A549 (cell line): ENCODE data around the gene ATP1A2. TPM values are rescaled to one million over a fixed set of nuclear protein-coding genes. Genes with fewer than 3 reads are reported as not detected.
A peak's percentile ranks its signal among the peaks of the same experiment; 100 is the strongest.
"Not testable (repeated sequence)": the region's sequence is repeated elsewhere in the genome, so short reads cannot be mapped to it uniquely, and the experiment has no call there.

ENCODE experiments used
- ATAC-seq, 2 experiments: fragments of 200-7000 bp in 1 of 2; fragments of >200 bp in 1 of 2; cut with Nextera tagmentation in 1 of 2; cut with Tn5 transposase in 1 of 2; 3 replicates each; pipeline versions ENCODE4 v1.8.0 to v1.9.1; 2018 to 2020; ENCODE audit warnings: mild to moderate bottlenecking in 1 of 2, moderate library complexity in 1 of 2
- CTCF ChIA-PET: fragments of 300-600 bp; sonication (Branson Sonifier 250); formaldehyde crosslinking; extraction: SDS; loops from one replicate; lab custom pipeline; 2021; ENCODE audit warnings: antibody characterized with exemption, inconsistent platforms; lab: Yijun Ruan, JAX
- POLR2A ChIA-PET: fragments of 350-600 bp; formaldehyde crosslinking; extraction: SDS; loops from one replicate; lab custom pipeline; 2021; ENCODE audit warnings: antibody characterized with exemption, inconsistent platforms; lab: Yijun Ruan, JAX
- DNase-seq, 2 experiments: peaks; one replicate each; pipeline versions ENCODE4 v3.0.0 to v3.0.0-alpha.2; 2011 to 2016; ENCODE audit warnings: low read depth in 1 of 2, low spot score in 1 of 2
- FAIRE-seq: peaks from 2 replicates; lab custom pipeline; 2011; peaks lifted over from hg19 to GRCh38; lab: Jason Lieb, UNC
- H3K27ac ChIP-seq, 2 experiments: fragments of >200 bp; sonication (Bioruptor Twin); formaldehyde crosslinking; 3 replicates each; pipeline ENCODE4 v1.5.1; 2016 to 2017
- H3K4me1 ChIP-seq: fragments of >200 bp; sonication (Bioruptor Twin); formaldehyde crosslinking; 3 replicates; pipeline ENCODE4 v1.6.1; 2016
- H3K4me2 ChIP-seq: fragments of >200 bp; sonication (Bioruptor Twin); formaldehyde crosslinking; 3 replicates; pipeline ENCODE4 v1.6.1; 2016
- H3K4me3 ChIP-seq: fragments of >200 bp; sonication (Bioruptor Twin); formaldehyde crosslinking; 3 replicates; pipeline ENCODE4 v1.5.1; 2016
- H3K9me3 ChIP-seq: fragments of >200 bp; sonication (Bioruptor Twin); formaldehyde crosslinking; 3 replicates; pipeline ENCODE4 v1.6.1; 2016
- BCL3 ChIP-seq: fragments of >200 bp; sonication (Bioruptor Twin); formaldehyde crosslinking; IDR thresholded peaks from 3 replicates; pipeline ENCODE4 v1.6.1; 2016
- CBX2 ChIP-seq: fragments of 200-600 bp; sonication (generic); IDR thresholded peaks from 2 replicates; pipeline ENCODE4 v1.6.1; 2016; ENCODE audit warnings: low read depth, mild to moderate bottlenecking, borderline replicate concordance
- CBX8 ChIP-seq: fragments of 200-600 bp; sonication (generic); IDR thresholded peaks from 2 replicates; pipeline ENCODE4 v1.6.1; 2016
- EHMT2 ChIP-seq: fragments of 200-600 bp; sonication (generic); IDR thresholded peaks from 2 replicates; pipeline ENCODE4 v1.6.1; 2016; ENCODE audit warnings: antibody characterized with exemption, low read depth, mild to moderate bottlenecking, moderate library complexity
- EP300 ChIP-seq, 2 experiments: fragments of >200 bp; sonication (Bioruptor Twin); formaldehyde crosslinking; IDR thresholded peaks; 2 replicates in 1 of 2; 3 replicates in 1 of 2; pipeline ENCODE4 v1.6.1; 2016 to 2017
- HDAC2 ChIP-seq: fragments of 200-600 bp; sonication (generic); IDR thresholded peaks from 2 replicates; pipeline ENCODE4 v1.6.1; 2016
- HEYL ChIP-seq: fragments of 250-450 bp; sonication (Bioruptor Pico); IDR thresholded peaks from 2 replicates; pipeline ENCODE4 v1.8.0; 2021; ENCODE audit warnings: mild to moderate bottlenecking, moderate library complexity
- KDM1A ChIP-seq: fragments of 200-600 bp; sonication (generic); IDR thresholded peaks from 2 replicates; pipeline ENCODE4 v1.6.1; 2016; ENCODE audit warnings: low read depth, mild to moderate bottlenecking
- MAZ ChIP-seq: fragments of 150-350 bp; IDR thresholded peaks from 2 replicates; pipeline ENCODE4 v1.6.1; 2014; ENCODE audit warnings: antibody characterized with exemption, low read depth, low read length, borderline replicate concordance
- NPAS2 ChIP-seq: fragments of 250-450 bp; sonication (Bioruptor Pico); IDR thresholded peaks from 2 replicates; pipeline ENCODE4 v1.8.0; 2022; ENCODE audit warnings: mild to moderate bottlenecking, moderate library complexity, borderline replicate concordance
- NR3C1 ChIP-seq: fragments of >200 bp; sonication (Bioruptor Twin); formaldehyde crosslinking; IDR thresholded peaks from 3 replicates; pipeline ENCODE4 v1.6.1; 2017
- POLR2A ChIP-seq: IDR thresholded peaks from 2 replicates; pipeline ENCODE4 v1.6.1; 2012; ENCODE audit warnings: mild to moderate bottlenecking, low read length
- POLR2AphosphoS2 ChIP-seq: conservative IDR thresholded peaks from 2 replicates; pipeline ENCODE4 v1.6.1; 2012; ENCODE audit warnings: low read length, improper control_type of control experiment, inconsistent platforms
- RAD21 ChIP-seq, 2 experiments: fragments of >200 bp in 1 of 2; sonication (Bioruptor Twin) in 1 of 2; formaldehyde crosslinking in 1 of 2; IDR thresholded peaks in 1 of 2; conservative IDR thresholded peaks in 1 of 2; 2 replicates in 1 of 2; 3 replicates in 1 of 2; pipeline ENCODE4 v1.6.1; 2012 to 2018; ENCODE audit warnings: inconsistent platforms in 1 of 2
- RARB ChIP-seq: fragments of 250-450 bp; sonication (Bioruptor Pico); IDR thresholded peaks from 2 replicates; pipeline ENCODE4 v1.8.0; 2021; ENCODE audit warnings: mild to moderate bottlenecking, moderate library complexity
- RNF2 ChIP-seq: fragments of 200-600 bp; sonication (generic); IDR thresholded peaks from 2 replicates; pipeline ENCODE4 v1.6.1; 2016; ENCODE audit warnings: low read depth, mild to moderate bottlenecking, antibody characterized with exemption, moderate library complexity, borderline replicate concordance
- SMC3 ChIP-seq: fragments of >200 bp; sonication (Bioruptor Twin); formaldehyde crosslinking; IDR thresholded peaks from 3 replicates; pipeline ENCODE4 v1.6.1; 2018; ENCODE audit warnings: inconsistent platforms
- TFCP2L1 ChIP-seq: fragments of 250-450 bp; sonication (Bioruptor Pico); IDR thresholded peaks from 2 replicates; pipeline ENCODE4 v1.5.0; 2021; ENCODE audit warnings: mild to moderate bottlenecking
- TP53 ChIP-seq: fragments of 250-450 bp; sonication (Bioruptor Pico); IDR thresholded peaks from 2 replicates; pipeline ENCODE4 v1.5.0; 2021; ENCODE audit warnings: mild to moderate bottlenecking, moderate library complexity
- ZFP36 ChIP-seq: fragments of 450-650 bp; IDR thresholded peaks from 2 replicates; pipeline ENCODE4 v1.6.1; 2014; ENCODE audit warnings: borderline replicate concordance; ENCODE audit not compliant: partially characterized antibody
- WGBS: methylation state at CpG from one replicate; pipeline ENCODE4 v1.1.6; 2017; ENCODE audit errors: missing lambda C conversion rate; 5-methylcytosine and 5-hydroxymethylcytosine counted together
- polyA plus RNA-seq, 4 experiments: library from polyadenylated mRNA; depleted of rRNA in 3 of 4; stranded (reverse); fragments of >200 nt; fragmentation: RNase III in 1 of 4; extraction: RNeasy Plus Mini Kit Qiagen cat#74134 plus additional on column Dnase treatment in 1 of 4; gene quantifications; 2 replicates in 3 of 4; 3 replicates in 1 of 4; pipeline ENCODE4 v1.2.3, GENCODE V29; 2011 to 2017
- TF ChIP-seq, protein P1 (sequence below): fragments of >200 bp; sonication (Bioruptor Twin); formaldehyde crosslinking; IDR thresholded peaks from 3 replicates; pipeline ENCODE4 v1.5.1; 2016
- TF ChIP-seq, protein P2 (sequence below): fragments of 250-450 bp; sonication (Bioruptor Pico); IDR thresholded peaks from 2 replicates; pipeline ENCODE4 v1.5.0; 2021; ENCODE audit warnings: mild to moderate bottlenecking, moderate library complexity, borderline replicate concordance
- TF ChIP-seq, protein P3 (sequence below): IDR thresholded peaks from 2 replicates; pipeline ENCODE4 v1.6.1; 2012

ATP1A2 gene
- polyA plus RNA-seq, 2 of the 4 experiments (the other 2 are of a cell fraction) = 0.09 TPM; not detected in 1

DNA sequence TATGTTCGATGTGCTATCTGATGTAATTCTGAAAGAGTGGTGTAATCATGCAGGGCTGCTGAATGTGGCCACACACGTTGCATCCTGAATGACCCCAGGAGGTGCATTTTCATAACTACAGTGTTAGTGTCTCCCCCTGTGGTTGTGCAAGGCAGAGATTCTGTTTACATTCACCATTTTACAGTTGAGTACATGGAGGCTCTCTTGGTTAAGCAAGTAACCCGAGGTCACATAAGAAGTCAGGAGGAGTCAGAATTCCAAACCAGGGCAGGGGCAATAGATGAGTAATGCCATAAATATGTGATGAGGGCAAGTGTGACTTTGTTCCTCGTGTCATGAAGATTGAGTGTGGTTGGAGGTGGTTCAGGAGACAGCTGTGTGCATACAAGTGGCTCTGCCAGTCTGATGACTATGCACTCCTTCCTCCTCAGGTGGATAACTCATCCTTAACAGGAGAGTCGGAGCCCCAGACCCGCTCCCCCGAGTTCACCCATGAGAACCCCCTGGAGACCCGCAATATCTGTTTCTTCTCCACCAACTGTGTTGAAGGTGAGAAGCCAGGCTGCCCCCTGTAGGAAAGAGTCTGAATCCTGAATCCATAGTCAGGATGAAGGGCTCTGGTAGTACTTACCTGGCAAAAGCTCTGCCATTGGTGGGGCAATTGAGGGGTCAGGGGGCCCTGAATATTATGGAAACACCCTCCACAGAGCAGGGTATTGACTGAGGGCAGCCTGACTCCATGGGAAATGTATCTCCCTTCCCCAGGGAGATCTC is 9.3 kb downstream of the ATP1A2 start (continued):
- TF ChIP-seq RNF2 (no peak), CBX2 (no peak), CBX8 (no peak), ZFP36 (no peak), HDAC2 (no peak), EHMT2 (no peak)
- TF ChIP-seq, protein P1, sequence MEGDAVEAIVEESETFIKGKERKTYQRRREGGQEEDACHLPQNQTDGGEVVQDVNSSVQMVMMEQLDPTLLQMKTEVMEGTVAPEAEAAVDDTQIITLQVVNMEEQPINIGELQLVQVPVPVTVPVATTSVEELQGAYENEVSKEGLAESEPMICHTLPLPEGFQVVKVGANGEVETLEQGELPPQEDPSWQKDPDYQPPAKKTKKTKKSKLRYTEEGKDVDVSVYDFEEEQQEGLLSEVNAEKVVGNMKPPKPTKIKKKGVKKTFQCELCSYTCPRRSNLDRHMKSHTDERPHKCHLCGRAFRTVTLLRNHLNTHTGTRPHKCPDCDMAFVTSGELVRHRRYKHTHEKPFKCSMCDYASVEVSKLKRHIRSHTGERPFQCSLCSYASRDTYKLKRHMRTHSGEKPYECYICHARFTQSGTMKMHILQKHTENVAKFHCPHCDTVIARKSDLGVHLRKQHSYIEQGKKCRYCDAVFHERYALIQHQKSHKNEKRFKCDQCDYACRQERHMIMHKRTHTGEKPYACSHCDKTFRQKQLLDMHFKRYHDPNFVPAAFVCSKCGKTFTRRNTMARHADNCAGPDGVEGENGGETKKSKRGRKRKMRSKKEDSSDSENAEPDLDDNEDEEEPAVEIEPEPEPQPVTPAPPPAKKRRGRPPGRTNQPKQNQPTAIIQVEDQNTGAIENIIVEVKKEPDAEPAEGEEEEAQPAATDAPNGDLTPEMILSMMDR = peak; percentile 40

GRCh38 chr1:160125746-160126145 is 10.2 kb downstream of the ATP1A2 start:
- Histone ChIP-seq H3K27ac (peak overlapping the region; percentile 85 to 93), H3K9me3 (no peaks in the 10 kb centered on the region), H3K4me3 (no peak overlapping the region), H3K4me1 (peaks cover 56% of the 10 kb centered on the region), H3K4me2 (peak overlapping the region; percentile 64; the same call in 2 of the 3 replicates)
- TF ChIP-seq HEYL (no peak), NPAS2 (CRISPR knock-in tag) (no peak), BCL3 (no peak), MAZ (no peak), SMC3 (no peak), RAD21 (conservative IDR thresholded peaks at IDR 0.05 in 1 of 2, IDR thresholded peaks at IDR 0.05 in 1 of 2) (no peak), NR3C1 (no peak), TFCP2L1 (CRISPR knock-in tag) (no peak), EHMT2 (no peak), RARB (CRISPR knock-in tag) (no peak), KDM1A (no peak), POLR2A (no peak), CBX2 (no peak), POLR2AphosphoS2 (no peak), HDAC2 (no peak), TP53 (CRISPR knock-in tag) (no peak), EP300 (IDR thresholded peaks at IDR 0.05) (no peak)
- TF ChIP-seq, protein P2, sequence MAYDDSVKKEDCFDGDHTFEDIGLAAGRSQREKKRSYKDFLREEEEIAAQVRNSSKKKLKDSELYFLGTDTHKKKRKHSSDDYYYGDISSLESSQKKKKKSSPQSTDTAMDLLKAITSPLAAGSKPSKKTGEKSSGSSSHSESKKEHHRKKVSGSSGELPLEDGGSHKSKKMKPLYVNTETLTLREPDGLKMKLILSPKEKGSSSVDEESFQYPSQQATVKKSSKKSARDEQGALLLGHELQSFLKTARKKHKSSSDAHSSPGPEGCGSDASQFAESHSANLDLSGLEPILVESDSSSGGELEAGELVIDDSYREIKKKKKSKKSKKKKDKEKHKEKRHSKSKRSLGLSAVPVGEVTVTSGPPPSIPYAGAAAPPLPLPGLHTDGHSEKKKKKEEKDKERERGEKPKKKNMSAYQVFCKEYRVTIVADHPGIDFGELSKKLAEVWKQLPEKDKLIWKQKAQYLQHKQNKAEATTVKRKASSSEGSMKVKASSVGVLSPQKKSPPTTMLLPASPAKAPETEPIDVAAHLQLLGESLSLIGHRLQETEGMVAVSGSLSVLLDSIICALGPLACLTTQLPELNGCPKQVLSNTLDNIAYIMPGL (CRISPR knock-in tag) = no peak
- TF ChIP-seq, protein P3, sequence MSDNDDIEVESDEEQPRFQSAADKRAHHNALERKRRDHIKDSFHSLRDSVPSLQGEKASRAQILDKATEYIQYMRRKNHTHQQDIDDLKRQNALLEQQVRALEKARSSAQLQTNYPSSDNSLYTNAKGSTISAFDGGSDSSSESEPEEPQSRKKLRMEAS = no peak
- FAIRE-seq (no peak), DNase-seq (no peak), ATAC-seq (no peak)
- 79% methylated on average over 1 of the region's 1 CpG for WGBS
- POLR2A ChIA-PET = no interaction called here
- CTCF ChIA-PET = interaction anchor here (0.6 to 23.7 kb wide), 9 partner anchors 20 to 251 kb away, joined by 3 to 222 read pairs (median 3); no protein-coding TSS in a partner anchor

DNA sequence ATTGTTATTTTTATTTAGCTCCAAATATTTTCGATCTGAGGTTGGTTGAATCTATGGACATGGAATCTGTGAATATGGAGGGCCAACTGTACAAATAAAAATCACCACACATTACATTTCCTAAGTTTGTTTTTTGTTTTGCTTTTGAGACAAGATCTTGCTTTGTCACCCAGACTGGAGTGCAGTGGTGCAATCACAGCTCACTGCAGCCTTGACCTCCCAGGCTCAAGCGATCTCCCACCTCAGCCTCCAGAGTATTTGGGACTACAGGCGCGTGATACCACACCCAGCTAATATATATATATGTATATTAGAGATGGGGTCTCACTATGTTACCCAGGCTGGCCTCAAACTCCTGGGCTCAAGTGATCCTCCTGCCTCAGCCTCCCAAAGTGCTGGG is 10.8 kb downstream of the ATP1A2 start:
- H3K9me3 ChIP-seq, DNase-seq, FAIRE-seq, H3K4me2 ChIP-seq, POLR2A ChIA-PET, ATAC-seq, H3K4me3 ChIP-seq: not testable (repeated sequence)
- H3K4me1 ChIP-seq = peaks cover 62% of the 10 kb centered on the region
- CTCF ChIA-PET = interaction anchor here (0.9 to 23.7 kb wide), 3 partner anchors 21 to 250 kb away, joined by 3 to 222 read pairs (median 4); no protein-coding TSS in a partner anchor
- whole genome bisulfite sequencing = 64% methylated on average over 4 of the region's 4 CpGs
- peak overlapping the region; percentile 85 to 93; a peak in 5 of 6 replicates for H3K27ac ChIP-seq
